ENCODE measurements around the gene NLRP8.
"Not testable (repeated sequence)": the region's sequence is repeated elsewhere in the genome, so short reads cannot be mapped to it uniquely, and the experiment has no call there.

Gene NLRP8

DNA sequence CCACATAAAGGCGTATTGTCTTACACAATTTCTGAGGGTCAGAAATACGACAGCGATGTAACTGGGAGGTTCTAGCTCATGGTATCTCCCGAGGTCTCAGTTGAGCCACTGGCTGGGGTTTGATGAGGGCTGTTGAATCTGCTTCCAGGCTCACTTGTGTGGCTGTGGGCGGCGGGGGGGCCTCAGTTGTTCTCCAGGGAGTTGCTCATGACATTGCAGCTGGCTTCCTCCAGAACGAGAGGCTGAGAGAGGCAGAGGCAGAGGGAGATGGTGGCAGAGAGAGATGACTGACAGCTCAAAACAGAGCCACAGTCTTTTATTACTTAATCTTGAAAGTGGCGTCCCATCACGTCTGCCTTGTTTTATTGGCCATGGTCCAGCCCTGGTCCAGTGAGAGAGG lies 32.8 kb downstream of the NLRP8 start:
- no peak for FAIRE-seq

DNA sequence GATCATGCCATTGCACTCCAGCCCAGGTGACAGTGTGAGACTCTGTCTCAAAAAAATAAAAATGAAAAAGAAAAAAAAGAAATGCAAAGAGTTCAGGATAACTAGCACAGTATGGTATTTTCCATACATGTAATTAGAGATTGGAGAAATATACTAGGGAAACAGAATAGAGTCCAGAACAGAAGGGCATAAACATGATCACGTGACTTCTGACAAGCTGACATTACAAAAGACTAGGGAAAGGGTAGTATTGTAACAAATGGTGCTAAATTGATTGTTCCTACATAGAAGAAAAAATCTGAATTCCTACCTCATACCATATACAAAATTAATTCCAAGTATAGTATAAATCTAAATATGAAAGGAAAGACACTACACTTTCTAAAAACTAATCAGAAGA lies 37.6 kb downstream of the NLRP8 start:
- FAIRE-seq: no peak

DNA sequence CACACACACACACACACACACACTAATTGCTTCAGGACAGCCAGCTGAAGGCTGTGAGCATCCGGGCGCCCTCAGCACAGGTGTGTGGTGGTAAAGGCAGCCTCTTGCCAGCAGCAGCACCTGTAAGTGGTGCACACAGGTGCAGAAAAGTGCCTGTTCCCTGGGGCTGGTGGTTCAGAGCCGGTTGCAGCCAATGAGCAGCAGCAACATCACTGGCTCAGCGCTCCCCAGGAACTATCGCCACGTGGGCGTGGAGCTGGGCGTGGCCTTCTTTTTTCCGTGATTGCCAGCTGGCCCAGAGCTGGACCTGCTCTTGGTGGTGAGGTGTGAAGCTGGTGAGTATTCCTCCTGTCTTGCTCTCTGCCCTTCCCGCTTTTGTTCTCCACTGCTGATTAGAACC lies 38.9 kb downstream of the NLRP8 start, which contains the start of gene NLRP5:
NLRP5 (plus strand) TSS at position 289 of the 400 bp plus-strand sequence.
- no peak for FAIRE-seq

DNA sequence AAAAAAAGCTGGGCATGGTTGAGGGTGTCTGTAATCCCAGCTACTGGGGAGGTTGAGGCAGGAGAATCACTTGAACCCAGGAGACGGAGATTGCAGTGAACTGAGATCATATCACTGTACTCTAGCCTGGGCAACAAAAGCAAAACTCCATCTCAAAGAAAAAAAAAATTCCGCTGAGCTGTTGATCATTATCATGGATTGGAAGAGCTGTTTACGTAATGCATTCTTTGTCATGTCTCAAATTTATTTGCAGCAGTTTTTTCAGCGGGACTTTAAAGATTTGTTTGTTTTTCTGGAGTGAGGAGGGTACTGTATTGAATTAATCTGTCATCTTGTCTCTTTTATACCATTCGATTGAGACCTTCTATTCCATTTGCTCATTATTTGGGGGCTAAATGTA lies 43.2 kb downstream of the NLRP8 start:
- no peak for FAIRE-seq

DNA sequence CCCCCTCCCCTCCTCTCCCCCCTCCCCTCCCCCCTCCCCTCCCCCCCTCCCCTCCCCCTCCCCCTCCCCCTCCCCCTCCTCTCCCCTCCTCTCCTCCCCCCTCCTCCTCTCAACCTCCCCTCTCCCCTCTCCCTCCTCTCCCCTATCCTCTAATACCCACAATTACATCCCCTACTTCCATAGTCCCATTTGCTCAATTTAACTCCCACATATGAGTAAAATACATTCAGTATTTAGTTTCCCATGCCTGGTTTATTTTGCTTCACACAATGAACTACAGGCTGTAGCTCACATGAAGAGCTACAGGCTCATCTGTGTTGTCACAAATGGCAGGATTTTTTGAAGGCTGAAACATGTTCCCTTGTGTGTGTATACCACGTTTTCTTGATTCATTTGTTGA lies 45.9 kb downstream of the NLRP8 start:
- FAIRE-seq: no peak

DNA sequence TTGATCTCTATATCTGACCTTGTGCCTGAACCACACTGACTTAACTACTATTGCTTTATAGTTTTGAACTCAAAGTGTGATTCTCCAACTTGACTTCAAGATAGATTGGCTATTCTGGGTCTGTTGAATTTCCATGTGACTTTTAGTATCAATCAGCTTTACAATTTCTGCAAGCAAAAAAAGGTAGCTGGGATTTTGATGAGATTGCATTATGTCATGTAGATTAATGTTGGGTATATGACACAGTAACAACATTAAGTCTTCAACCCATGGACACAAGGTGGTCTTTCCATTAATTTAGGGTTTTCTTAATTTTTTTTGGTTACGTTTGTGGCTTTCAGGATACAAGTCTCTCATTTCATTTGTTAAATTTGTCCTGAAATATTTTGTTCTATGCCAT lies 67.1 kb downstream of the NLRP8 start:
- no peak for FAIRE-seq

DNA sequence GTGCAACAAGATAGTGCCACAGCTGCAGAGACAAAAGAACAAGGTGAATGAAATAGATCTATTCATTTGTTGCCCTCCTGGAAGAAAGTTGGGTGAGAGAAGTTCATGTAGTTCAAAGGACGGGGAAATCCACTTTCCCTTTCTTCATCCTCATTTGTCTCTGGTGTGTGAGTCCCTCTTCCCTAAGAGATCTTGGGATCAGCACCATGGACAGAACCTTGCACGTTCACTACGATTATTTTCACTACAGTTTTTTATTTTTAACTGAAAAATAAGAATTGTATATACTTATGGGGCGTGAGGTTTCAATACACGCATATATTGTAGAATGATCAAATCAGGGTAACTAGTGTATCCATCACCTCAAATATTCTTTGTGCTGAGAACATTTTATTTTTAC lies 68.1 kb downstream of the NLRP8 start:
- FAIRE-seq: no peak

DNA sequence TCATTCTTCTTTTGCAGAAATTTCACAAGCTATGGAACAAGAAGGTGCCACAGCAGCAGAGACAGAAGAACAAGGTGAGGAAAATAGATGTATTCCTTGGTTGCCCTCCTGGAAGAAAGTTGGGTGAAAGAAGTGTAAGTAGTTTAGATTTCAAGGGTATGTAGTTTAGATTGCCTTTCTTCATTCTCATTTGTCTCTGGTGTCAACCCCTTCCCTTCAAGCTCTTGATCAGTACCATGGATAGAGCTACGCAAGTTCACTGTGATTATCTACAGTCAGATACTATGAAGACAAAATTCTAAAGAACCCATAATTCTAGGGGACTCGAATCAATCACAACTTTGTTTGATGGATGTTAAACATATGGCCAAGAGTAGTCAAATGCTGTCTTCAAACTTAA lies 71.7 kb downstream of the NLRP8 start:
- FAIRE-seq: not testable (repeated sequence)

DNA sequence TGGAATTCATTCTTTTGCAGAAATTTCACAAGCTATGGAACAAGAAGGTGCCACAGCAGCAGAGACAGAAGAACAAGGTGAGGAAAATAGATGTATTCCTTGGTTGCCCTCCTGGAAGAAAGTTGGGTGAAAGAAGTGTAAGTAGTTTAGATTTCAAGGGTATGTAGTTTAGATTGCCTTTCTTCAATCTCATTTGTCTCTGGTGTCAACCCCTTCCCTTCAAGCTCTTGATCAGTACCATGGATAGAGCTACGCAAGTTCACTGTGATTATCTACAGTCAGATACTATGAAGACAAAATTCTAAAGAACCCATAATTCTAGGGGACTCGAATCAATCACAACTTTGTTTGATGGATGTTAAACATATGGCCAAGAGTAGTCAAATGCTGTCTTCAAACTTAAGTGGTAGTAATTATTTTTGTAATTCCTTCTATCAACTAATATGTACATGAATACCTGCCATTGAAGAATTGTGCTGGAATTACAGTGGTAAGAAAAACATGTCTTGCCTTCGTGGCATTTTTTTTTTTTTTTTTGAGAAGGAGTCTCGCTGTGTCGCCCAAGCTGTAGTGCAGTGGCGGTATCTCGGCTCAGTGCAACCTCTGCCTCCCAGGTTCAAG lies 72.8 kb downstream of the NLRP8 start:
- FAIRE-seq: not testable (repeated sequence)

DNA sequence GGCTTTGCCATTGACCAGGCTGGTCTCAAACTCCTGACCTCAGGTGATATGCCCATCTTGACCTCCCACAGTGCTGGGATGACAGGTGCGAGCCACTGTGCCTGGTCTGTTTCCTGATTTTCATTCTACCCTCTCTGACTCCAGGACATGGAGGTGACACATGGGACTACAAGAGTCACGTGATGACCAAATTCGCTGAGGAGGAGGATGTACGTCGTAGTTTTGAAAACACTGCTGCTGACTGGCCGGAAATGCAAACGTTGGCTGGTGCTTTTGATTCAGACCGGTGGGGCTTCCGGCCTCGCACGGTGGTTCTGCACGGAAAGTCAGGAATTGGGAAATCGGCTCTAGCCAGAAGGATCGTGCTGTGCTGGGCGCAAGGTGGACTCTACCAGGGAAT lies 79.1 kb downstream of the NLRP8 start:
- no peak for FAIRE-seq
